PC-9 (cell line): ENCODE data around the gene ANKRD44. TPM values are rescaled to one million over a fixed set of nuclear protein-coding genes. Genes with fewer than 3 reads are reported as not detected.

Experiments
- BruUV-seq: library from RNA; stranded (reverse); fragments of 400-500 nt; replicated peaks from 2 replicates; lab custom pipeline; 2021; lab: Mats Ljungman, UMichigan
- CTCF ChIA-PET: fragments of 300-600 bp; sonication (Branson Sonifier 250); formaldehyde crosslinking; loops from one replicate; lab custom pipeline; 2022; ENCODE audit warnings: antibody characterized with exemption; lab: Charles Lee
- POLR2A ChIA-PET: fragments of 300-600 bp; sonication (Branson Sonifier 250); formaldehyde crosslinking; loops from one replicate; lab custom pipeline; 2022; ENCODE audit warnings: antibody characterized with exemption; ENCODE audit not compliant: unreplicated experiment; lab: Charles Lee
- DNase-seq, 2 experiments: peaks; one replicate each; pipeline versions ENCODE4 v3.0.0 to v3.0.0-alpha.2; 2015 to 2022; ENCODE audit warnings: mixed read lengths in 1 of 2
- H2AFZ ChIP-seq: fragments of 200-600 bp; sonication (generic); 2 replicates; pipeline ENCODE4 v1.8.1; 2017; ENCODE audit warnings: antibody characterized with exemption
- H3F3A ChIP-seq: fragments of 200-600 bp; sonication (generic); 2 replicates; pipeline ENCODE4 v1.8.1; 2017; ENCODE audit warnings: antibody characterized with exemption, mild to moderate bottlenecking, low read depth; ENCODE audit not compliant: insufficient read depth
- H3K27ac ChIP-seq: fragments of 200-600 bp; sonication (generic); 2 replicates; pipeline ENCODE4 v1.6.1; 2016; ENCODE audit warnings: mixed run types
- H3K27me3 ChIP-seq: fragments of 200-600 bp; sonication (generic); 2 replicates; pipeline ENCODE4 v1.6.1; 2016; ENCODE audit warnings: low read depth, mixed run types; ENCODE audit not compliant: insufficient read depth
- H3K36me3 ChIP-seq: fragments of 200-600 bp; sonication (generic); 2 replicates; pipeline ENCODE4 v1.6.1; 2016; ENCODE audit warnings: low read depth, mixed run types
- H3K4me1 ChIP-seq: fragments of 200-600 bp; sonication (generic); replicated peaks from 2 replicates; pipeline ENCODE4 v1.6.1; 2016; ENCODE audit warnings: mixed run types; ENCODE audit not compliant: insufficient read depth
- H3K4me2 ChIP-seq: fragments of 200-600 bp; sonication (generic); 2 replicates; pipeline ENCODE4 v1.6.1; 2017; ENCODE audit warnings: mixed run types
- H3K4me3 ChIP-seq: fragments of 200-600 bp; sonication (generic); 2 replicates; pipeline ENCODE4 v1.6.1; 2016; ENCODE audit warnings: mixed run types
- H3K79me2 ChIP-seq: fragments of 200-600 bp; sonication (generic); 2 replicates; pipeline ENCODE4 v1.6.1; 2017; ENCODE audit warnings: low read depth, mixed run types
- H3K9me2 ChIP-seq: fragments of 200-600 bp; sonication (generic); 2 replicates; pipeline ENCODE4 v1.8.1; 2017; ENCODE audit warnings: mild to moderate bottlenecking; ENCODE audit not compliant: insufficient read depth
- H3K9me3 ChIP-seq: fragments of 200-600 bp; sonication (generic); 2 replicates; pipeline ENCODE4 v1.8.1; 2016; ENCODE audit warnings: low read depth; ENCODE audit not compliant: insufficient read depth
- H4K20me1 ChIP-seq: fragments of 200-600 bp; sonication (generic); 2 replicates; pipeline ENCODE4 v1.8.1; 2017; ENCODE audit not compliant: insufficient read depth
- CTCF ChIP-seq: fragments of 200-600 bp; sonication (generic); conservative IDR thresholded peaks from 2 replicates; pipeline ENCODE4 v1.6.1; 2017; ENCODE audit warnings: mixed run types, antibody characterized with exemption, mild to moderate bottlenecking, moderate library complexity
- EZH2 ChIP-seq: fragments of 200-600 bp; sonication (generic); IDR thresholded peaks from 2 replicates; pipeline ENCODE4 v1.8.0; 2017; ENCODE audit warnings: antibody characterized with exemption, low read depth
- intact Hi-C: fragments of 100-400 bp; cut with micrococcal nuclease; formaldehyde crosslinking; loops from one replicate; pipeline ENCODE4 v1.10.0; 2022; ENCODE audit not compliant: unreplicated experiment
- total RNA-seq: library from RNA; stranded (reverse); gene quantifications from 2 replicates; pipeline ENCODE4 v1.2.3, GENCODE V29; 2021

ANKRD44 gene
- total RNA-seq, 1 experiment from 2014 or later = 3.4 TPM

DNA sequence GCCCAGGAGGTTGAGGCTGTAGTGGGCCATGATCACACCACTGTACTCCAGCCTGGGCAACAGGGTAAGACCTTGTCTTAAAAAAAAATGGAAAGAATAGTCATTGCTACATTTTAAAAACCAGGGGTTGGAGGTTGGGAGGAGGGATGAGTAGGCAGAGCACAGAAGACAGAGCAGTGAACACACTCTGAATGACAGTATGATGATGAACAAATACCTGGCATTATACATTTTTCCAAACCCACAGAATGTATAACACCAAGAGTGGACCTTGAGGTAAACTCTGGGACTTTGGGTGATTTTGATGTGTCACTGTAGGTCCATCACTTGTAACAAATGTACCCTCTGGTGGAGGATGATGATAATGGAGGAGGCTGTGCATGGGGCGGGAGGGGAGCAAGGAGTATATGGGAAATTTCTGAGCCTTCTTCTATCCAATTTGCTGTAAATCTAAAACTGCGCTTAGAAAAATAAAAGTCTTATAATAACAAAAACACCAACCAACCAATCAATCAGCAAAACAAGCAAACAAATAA lies 272.6 kb downstream of the ANKRD44 start:
- H3K79me2 ChIP-seq = no peaks in the 10 kb centered on the region
- no peaks in the 10 kb centered on the region for H3K27me3 ChIP-seq
- no peak for DNase-seq
- no peaks in the 10 kb centered on the region for H3K4me1 ChIP-seq
- no peak overlapping the region for H3K4me3 ChIP-seq
- no peak for TF ChIP-seq CTCF
- no peak for TF ChIP-seq EZH2
- H3K27ac ChIP-seq = no peak overlapping the region
- no TSS peak for BruUV-seq
- no peak overlapping the region for H3K4me2 ChIP-seq
- H2AFZ ChIP-seq = no peak overlapping the region
- ChIA-PET POLR2A (no interaction called here), CTCF (no interaction called here)
- H3K36me3 ChIP-seq = no peaks in the 10 kb centered on the region
- intact Hi-C loops = no loop called here
- no peaks in the 10 kb centered on the region for H3F3A ChIP-seq
- H4K20me1 ChIP-seq = no peaks in the 10 kb centered on the region
- H3K9me2 ChIP-seq = no peaks in the 10 kb centered on the region
- H3K9me3 ChIP-seq = no peaks in the 10 kb centered on the region

DNA sequence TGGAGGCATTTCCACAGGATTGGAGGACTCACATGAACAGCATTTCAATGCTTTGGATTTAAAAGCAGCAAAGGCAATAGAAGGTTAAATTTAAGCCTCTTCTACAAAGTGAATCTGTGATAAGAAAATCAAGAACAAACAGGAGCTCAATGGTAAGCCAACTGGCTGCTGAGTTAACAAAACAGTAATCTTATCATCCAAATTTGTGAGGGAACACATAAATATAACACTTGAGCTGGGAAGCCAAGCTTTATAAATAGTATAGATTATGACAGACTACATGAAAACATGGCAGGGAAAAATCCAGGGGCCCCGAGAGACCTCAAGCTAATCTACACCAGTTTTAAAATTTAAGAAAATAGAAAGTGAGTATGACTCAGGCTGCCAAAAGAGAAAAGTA lies 275.6 kb downstream of the ANKRD44 start:
- Histone ChIP-seq H3K79me2 (no peaks in the 10 kb centered on the region), H3F3A (no peaks in the 10 kb centered on the region), H3K36me3 (no peaks in the 10 kb centered on the region), H3K4me3 (no peak overlapping the region), H3K9me2 (no peaks in the 10 kb centered on the region), H3K27me3 (no peaks in the 10 kb centered on the region), H3K4me1 (no peaks in the 10 kb centered on the region), H3K4me2 (no peak overlapping the region), H4K20me1 (no peaks in the 10 kb centered on the region), H3K9me3 (no peaks in the 10 kb centered on the region), H3K27ac (no peak overlapping the region), H2AFZ (no peak overlapping the region)
- TF ChIP-seq CTCF = no peak
- intact Hi-C loops = no loop called here
- no peak for DNase-seq
- ChIA-PET CTCF (no interaction called here), POLR2A (no interaction called here)
- BruUV-seq = no TSS peak

GRCh38 chr2:197034292-197034691 lies 276.3 kb downstream of the ANKRD44 start:
- no peaks in the 10 kb centered on the region for H3K9me3 ChIP-seq
- H3F3A ChIP-seq = no peaks in the 10 kb centered on the region
- H3K36me3 ChIP-seq = no peaks in the 10 kb centered on the region
- H3K79me2 ChIP-seq = no peaks in the 10 kb centered on the region
- no peak overlapping the region for H3K4me3 ChIP-seq
- no peak overlapping the region for H3K4me2 ChIP-seq
- intact Hi-C loops = no loop called here
- no peaks in the 10 kb centered on the region for H3K9me2 ChIP-seq
- POLR2A ChIA-PET = no interaction called here
- no peaks in the 10 kb centered on the region for H3K27me3 ChIP-seq
- no peak for DNase-seq
- no TSS peak for BruUV-seq
- H4K20me1 ChIP-seq = no peaks in the 10 kb centered on the region
- TF ChIP-seq CTCF (no peak), EZH2 (no peak)
- H3K4me1 ChIP-seq = no peaks in the 10 kb centered on the region
- H3K27ac ChIP-seq = no peak overlapping the region
- CTCF ChIA-PET = no interaction called here
- H2AFZ ChIP-seq = no peak overlapping the region
